HPDE6-E6E7 (cell line): ENCODE data around the gene PLCG2.
"Not testable (repeated sequence)": the region's sequence is repeated elsewhere in the genome, so short reads cannot be mapped to it uniquely, and the experiment has no call there.

Experiments
- DNase-seq: peaks from one replicate; pipeline ENCODE4 v3.0.0; 2011; ENCODE audit warnings: missing footprints; ENCODE audit errors: extremely low spot score

PLCG2 gene

GRCh38 chr16:81778861-81779535 is at the start of gene PLCG2:
Gene PLCG2 (plus strand): TSS chr16:81779291. CDS start chr16:81785990, 6,699 bp downstream.
- peak; percentile 82 for DNase-seq

GRCh38 chr16:81729451-81729850 is 49.6 kb upstream of the PLCG2 start:
- no peak for DNase-seq

- peak; percentile 69 for DNase-seq
Measured at GRCh38 chr16:81730090-81731051, 48.7 kb upstream of the PLCG2 start.

- DNase-seq, result no peak
Measured at GRCh38 chr16:81731649-81732048, 47.4 kb upstream of the PLCG2 start.

GRCh38 chr16:81732699-81733098 is 46.4 kb upstream of the PLCG2 start:
- DNase-seq, result no peak

- no peak for DNase-seq
Measured at GRCh38 chr16:81733295-81733694, 45.8 kb upstream of the PLCG2 start.

GRCh38 chr16:81734632-81735434 is 44.3 kb upstream of the PLCG2 start:
- no peak for DNase-seq

GRCh38 chr16:81737885-81738536 is 41.1 kb upstream of the PLCG2 start:
- peak; percentile 97 for DNase-seq

- no peak for DNase-seq
Measured at GRCh38 chr16:81738783-81739496, 40.2 kb upstream of the PLCG2 start.

- no peak for DNase-seq
Measured at GRCh38 chr16:81739503-81739902, 39.6 kb upstream of the PLCG2 start.

- no peak for DNase-seq
Measured at GRCh38 chr16:81740169-81740568, 38.9 kb upstream of the PLCG2 start.

- DNase-seq, result not testable (repeated sequence)
Measured at GRCh38 chr16:81741430-81741770, 37.7 kb upstream of the PLCG2 start.

- DNase-seq, result no peak
Measured at GRCh38 chr16:81744385-81744784, 34.7 kb upstream of the PLCG2 start.

GRCh38 chr16:81744911-81745310 is 34.2 kb upstream of the PLCG2 start:
- no peak for DNase-seq

- DNase-seq, result peak; percentile 79
Measured at GRCh38 chr16:81745704-81746558, 33.2 kb upstream of the PLCG2 start.

GRCh38 chr16:81746566-81746965 is 32.5 kb upstream of the PLCG2 start:
- DNase-seq, result no peak

GRCh38 chr16:81748476-81749198 is 30.5 kb upstream of the PLCG2 start:
- no peak for DNase-seq

- DNase-seq, result no peak
Measured at GRCh38 chr16:81752225-81752875, 26.7 kb upstream of the PLCG2 start.

GRCh38 chr16:81752876-81753227 is 26.2 kb upstream of the PLCG2 start:
- no peak for DNase-seq
